Osteocyte (in vitro differentiated cells): ENCODE results near the gene PRIMA1. TPM values are rescaled to one million over a fixed set of nuclear protein-coding genes. Genes with fewer than 3 reads are reported as not detected.

Source experiments
- DNase-seq: peaks from one replicate; pipeline ENCODE4 v3.0.0; 2021; ENCODE audit warnings: mixed read lengths; ENCODE audit not compliant: unreplicated experiment; ENCODE audit errors: extremely low spot score
- H3K27ac Mint-ChIP-seq: one replicate; pipeline ENCODE4 v1.8.0; 2021; ENCODE audit warnings: mild to moderate bottlenecking, mixed read lengths; ENCODE audit not compliant: unreplicated experiment
- H3K27me3 Mint-ChIP-seq: one replicate; pipeline ENCODE4 v1.8.0; 2021; ENCODE audit warnings: mixed read lengths; ENCODE audit not compliant: unreplicated experiment
- H3K36me3 Mint-ChIP-seq: one replicate; pipeline ENCODE4 v1.8.0; 2021; ENCODE audit warnings: mixed read lengths; ENCODE audit not compliant: unreplicated experiment
- H3K4me1 Mint-ChIP-seq: one replicate; pipeline ENCODE4 v1.8.0; 2021; ENCODE audit warnings: mixed read lengths; ENCODE audit not compliant: unreplicated experiment
- H3K4me3 Mint-ChIP-seq: one replicate; pipeline ENCODE4 v1.8.0; 2021; ENCODE audit warnings: mild to moderate bottlenecking, moderate library complexity, mixed read lengths; ENCODE audit not compliant: unreplicated experiment
- H3K9me3 Mint-ChIP-seq: one replicate; pipeline ENCODE4 v1.8.0; 2021; ENCODE audit warnings: mixed read lengths; ENCODE audit not compliant: unreplicated experiment
- CTCF ChIP-seq: fragments of 200-600 bp; sonication (generic); IDR thresholded peaks from 2 replicates; pipeline ENCODE4 v1.5.0; 2021; ENCODE audit warnings: antibody characterized with exemption, mild to moderate bottlenecking, moderate library complexity
- total RNA-seq: library from RNA; stranded (reverse); gene quantifications from 2 replicates; pipeline ENCODE4 v1.2.1, GENCODE V29; 2021

The PRIMA1 gene
- total RNA-seq, 1 donor from 2014 or later, result not detected

DNA sequence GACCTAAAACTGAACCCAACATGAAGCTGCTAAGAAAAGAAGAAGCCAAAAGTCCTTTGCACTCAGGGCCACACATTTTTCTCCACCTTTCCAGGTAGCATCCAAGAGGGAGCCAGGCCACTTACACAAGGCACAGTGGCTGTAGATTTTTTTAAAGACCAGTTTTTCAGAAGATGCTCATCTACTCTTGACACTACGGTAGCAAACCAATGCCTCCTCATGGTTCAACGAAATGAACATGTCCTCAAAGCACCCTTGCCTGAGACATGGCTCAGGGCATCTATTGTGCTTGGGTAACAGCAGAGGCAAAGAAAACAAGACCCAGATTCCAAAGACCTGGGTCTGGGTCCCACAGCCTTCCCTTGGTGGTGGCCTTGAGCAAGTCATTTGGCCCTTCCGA is 22.3 kb downstream of the PRIMA1 start:
- H3K4me1 Mint-ChIP-seq, result no peaks in the 10 kb centered on the region
- TF ChIP-seq CTCF, result no peak
- no peaks in the 10 kb centered on the region for H3K36me3 Mint-ChIP-seq
- H3K27ac Mint-ChIP-seq, result no peak overlapping the region
- H3K9me3 Mint-ChIP-seq, result peaks cover 20% of the 10 kb centered on the region
- no peak for DNase-seq
- H3K4me3 Mint-ChIP-seq, result no peak overlapping the region
- no peaks in the 10 kb centered on the region for H3K27me3 Mint-ChIP-seq

- no peak overlapping the region for H3K27ac Mint-ChIP-seq
- H3K36me3 Mint-ChIP-seq, result no peaks in the 10 kb centered on the region
- TF ChIP-seq CTCF, result no peak
- H3K4me3 Mint-ChIP-seq, result no peak overlapping the region
- H3K9me3 Mint-ChIP-seq, result peaks cover 12% of the 10 kb centered on the region
- no peaks in the 10 kb centered on the region for H3K4me1 Mint-ChIP-seq
- no peaks in the 10 kb centered on the region for H3K27me3 Mint-ChIP-seq
- DNase-seq, result no peak
Measured at GRCh38 chr14:93765155-93765554, 23.1 kb downstream of the PRIMA1 start.

- TF ChIP-seq CTCF, result no peak
- no peaks in the 10 kb centered on the region for H3K27me3 Mint-ChIP-seq
- DNase-seq, result no peak
- H3K9me3 Mint-ChIP-seq, result peaks cover 11% of the 10 kb centered on the region
- no peak overlapping the region for H3K4me3 Mint-ChIP-seq
- H3K4me1 Mint-ChIP-seq, result no peaks in the 10 kb centered on the region
- H3K36me3 Mint-ChIP-seq, result no peaks in the 10 kb centered on the region
- H3K27ac Mint-ChIP-seq, result no peak overlapping the region
Measured at GRCh38 chr14:93764211-93764659, 24.1 kb downstream of the PRIMA1 start.

GRCh38 chr14:93759719-93760307 is 28.5 kb downstream of the PRIMA1 start:
- no peak overlapping the region for H3K4me3 Mint-ChIP-seq
- H3K36me3 Mint-ChIP-seq, result no peaks in the 10 kb centered on the region
- DNase-seq, result no peak
- no peaks in the 10 kb centered on the region for H3K4me1 Mint-ChIP-seq
- H3K27me3 Mint-ChIP-seq, result no peaks in the 10 kb centered on the region
- peaks cover 15% of the 10 kb centered on the region for H3K9me3 Mint-ChIP-seq
- TF ChIP-seq CTCF, result no peak
- H3K27ac Mint-ChIP-seq, result no peak overlapping the region

- Mint-ChIP-seq H3K4me1 (no peaks in the 10 kb centered on the region), H3K27ac (no peak overlapping the region), H3K27me3 (no peaks in the 10 kb centered on the region), H3K36me3 (no peaks in the 10 kb centered on the region), H3K4me3 (no peak overlapping the region), H3K9me3 (peaks cover 18% of the 10 kb centered on the region)
- TF ChIP-seq CTCF, result no peak
- no peak for DNase-seq
Measured at GRCh38 chr14:93757206-93757605, 31.1 kb downstream of the PRIMA1 start.
